Fibroblast of skin of left quadriceps (primary cell): Measurements from ENCODE around the gene IQCH.

Experiments
- DNase-seq, 2 experiments: peaks; one replicate each; pipeline ENCODE4 v3.0.0-alpha.2; 2013; ENCODE audit warnings: low read depth in 2 of 2

The IQCH gene

DNA sequence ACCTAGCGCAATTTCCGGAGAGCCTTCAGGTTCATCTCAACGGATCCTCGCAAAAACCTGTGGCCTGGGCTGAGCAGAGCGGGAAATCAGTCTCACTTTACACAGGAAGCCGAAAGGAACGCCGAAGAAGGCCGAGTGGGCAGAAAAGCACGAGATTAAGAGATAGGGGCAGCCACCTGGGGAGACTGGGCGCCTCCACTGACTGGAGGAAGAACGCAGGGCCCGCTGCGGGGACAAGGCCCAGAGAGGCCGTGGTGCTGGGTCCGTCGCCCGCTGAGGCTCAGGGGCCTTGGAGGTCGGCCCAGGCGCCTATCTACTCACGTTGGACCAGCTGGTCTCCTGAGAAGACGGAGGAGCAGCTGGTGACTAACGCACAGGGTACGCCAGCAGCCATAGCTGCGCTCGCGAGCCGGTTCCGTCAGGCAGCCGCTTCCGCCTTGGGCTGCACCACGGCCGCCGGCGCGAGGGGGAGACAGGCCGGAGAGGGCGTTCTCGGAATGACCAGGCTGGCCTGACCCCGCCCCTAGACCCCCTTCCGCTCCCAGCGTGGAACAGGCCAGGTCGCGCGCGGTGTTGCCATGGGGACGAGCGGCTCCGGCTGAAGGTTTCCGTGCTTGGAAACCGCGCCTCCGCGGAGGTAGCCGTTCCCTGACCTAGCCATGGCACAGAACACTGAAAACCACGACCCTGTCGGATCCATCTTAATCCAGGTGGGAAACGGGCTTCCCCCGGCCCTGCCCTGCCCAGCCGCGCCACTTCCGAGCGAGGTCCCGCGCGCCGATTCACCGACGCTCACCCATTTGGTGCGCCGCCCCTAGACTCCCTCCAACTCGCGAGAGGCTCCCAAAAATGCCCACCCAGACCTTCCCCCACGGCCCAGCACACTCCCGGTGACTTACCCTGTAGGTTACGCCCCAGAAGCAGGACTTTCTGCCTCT, at the start of gene IQCH, which contains the start of gene AAGAB:
Gene IQCH, plus strand, starts transcription at position 549 of the 938 bp plus-strand sequence. Its CDS starts 111 bp downstream, at position 660.
Gene AAGAB, minus strand, starts transcription at position 424 of the 938 bp plus-strand sequence. Its CDS starts 30 bp downstream, at position 394.
- peak; percentile 94 for DNase-seq

- DNase-seq, result no peak
These were observed 46.9 kb upstream of the IQCH start for GRCh38 chr15:67207555-67208207.

GRCh38 chr15:67208396-67208795, 46.2 kb upstream of the IQCH start:
- no peak for DNase-seq

GRCh38 chr15:67210555-67211168, 43.9 kb upstream of the IQCH start:
- DNase-seq, result no peak

- DNase-seq, result no peak
These were observed 41.8 kb upstream of the IQCH start for GRCh38 chr15:67212684-67213367.

GRCh38 chr15:67215102-67215501, 39.5 kb upstream of the IQCH start:
- no peak for DNase-seq

GRCh38 chr15:67216859-67217258, 37.7 kb upstream of the IQCH start:
- no peak for DNase-seq

DNA sequence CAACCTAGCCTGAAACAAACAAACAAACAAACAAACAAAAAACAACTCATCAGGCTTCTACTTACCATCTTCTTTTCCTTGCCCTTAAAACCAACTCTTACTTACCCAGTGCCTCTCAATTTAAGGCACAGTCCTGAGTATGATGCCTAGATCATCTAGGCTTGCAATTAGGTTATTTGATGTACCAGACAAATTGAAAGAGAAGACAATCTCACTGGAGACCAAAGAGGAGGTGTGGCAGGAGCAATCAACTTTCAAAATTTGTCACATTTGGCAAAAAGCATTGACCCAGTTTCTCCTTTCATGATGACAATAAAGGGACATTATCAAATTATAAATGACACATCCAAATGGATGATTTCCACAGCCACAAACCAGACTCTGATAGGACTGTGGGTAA, 36.2 kb upstream of the IQCH start:
- no peak for DNase-seq

GRCh38 chr15:67219288-67219687, 35.3 kb upstream of the IQCH start:
- no peak for DNase-seq

DNA sequence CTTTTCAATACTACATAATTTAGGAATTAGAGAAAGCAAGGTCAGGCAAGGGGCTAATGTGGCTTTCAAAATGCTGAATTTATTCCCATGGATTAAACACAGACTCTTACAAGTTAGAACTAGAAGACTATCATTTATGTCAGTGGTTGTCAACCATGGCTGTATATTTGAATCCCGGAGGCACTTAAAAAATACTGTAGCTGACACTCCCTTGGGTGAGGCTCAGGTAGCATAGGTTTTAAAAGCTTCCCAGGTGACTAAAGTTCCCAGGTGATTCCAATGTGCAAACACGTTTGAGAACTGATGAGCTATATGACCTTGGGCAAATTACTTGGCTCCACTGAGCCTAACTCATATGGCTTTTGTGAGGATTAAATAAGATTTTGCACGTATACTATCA, 29.7 kb upstream of the IQCH start:
- no peak for DNase-seq

DNA sequence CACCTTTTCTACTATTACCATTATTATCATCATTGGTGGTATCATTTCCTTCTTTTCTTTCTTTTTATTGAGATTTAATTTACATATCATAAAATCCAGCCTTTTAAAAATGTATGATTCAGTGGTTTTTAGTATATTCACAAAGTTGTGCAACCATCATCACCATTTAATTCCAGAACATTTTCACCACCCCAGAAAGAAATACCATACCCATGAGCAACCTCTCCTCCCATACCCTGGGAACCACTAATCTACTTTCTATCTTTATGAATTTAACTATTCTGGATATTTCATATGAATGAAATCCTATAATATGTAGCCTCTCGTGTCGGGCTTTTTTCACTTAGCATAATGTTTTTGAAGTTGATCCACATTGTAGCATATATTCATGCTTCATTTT, 29.2 kb upstream of the IQCH start:
- DNase-seq, result peak; percentile 56 to 63

DNA sequence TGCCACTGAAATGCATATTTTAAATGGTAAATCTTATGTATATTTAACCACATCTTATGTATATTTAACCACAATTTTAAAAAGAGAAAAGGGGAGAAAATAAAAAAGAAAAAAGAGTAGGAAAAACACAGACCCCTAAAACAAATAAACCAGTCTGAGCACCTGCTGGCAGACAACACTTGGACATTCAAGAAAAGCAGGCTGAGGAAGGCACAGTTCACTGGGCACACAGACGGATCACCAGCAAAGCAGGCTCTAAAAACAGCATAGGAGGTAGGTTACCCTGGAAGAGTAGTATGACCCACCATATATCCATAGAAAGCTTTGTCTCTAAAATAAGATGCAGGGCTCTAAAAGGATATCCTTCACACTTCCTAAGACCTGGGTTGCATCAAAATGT, 27.2 kb upstream of the IQCH start:
- no peak for DNase-seq

GRCh38 chr15:67227846-67228245, 26.7 kb upstream of the IQCH start:
- DNase-seq, result no peak

DNA sequence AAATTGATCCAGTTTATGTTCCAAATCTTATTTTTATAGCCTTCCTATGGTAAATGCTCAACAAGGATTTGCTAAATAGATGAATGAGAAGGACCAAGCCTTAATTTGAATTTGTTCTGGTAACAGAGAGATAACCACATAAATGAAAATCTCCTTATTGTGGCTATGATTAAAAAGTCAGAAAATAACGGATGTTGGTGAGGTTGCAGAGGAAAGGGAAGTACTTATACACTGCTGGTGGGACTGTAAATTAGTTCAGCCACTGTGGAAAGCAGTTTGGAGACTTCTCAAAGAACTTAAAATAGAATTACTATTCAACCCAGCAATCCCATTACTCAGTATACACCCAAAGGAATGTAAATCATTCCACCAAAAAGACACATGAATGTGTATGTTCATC, 26.3 kb upstream of the IQCH start:
- DNase-seq, result no peak

DNA sequence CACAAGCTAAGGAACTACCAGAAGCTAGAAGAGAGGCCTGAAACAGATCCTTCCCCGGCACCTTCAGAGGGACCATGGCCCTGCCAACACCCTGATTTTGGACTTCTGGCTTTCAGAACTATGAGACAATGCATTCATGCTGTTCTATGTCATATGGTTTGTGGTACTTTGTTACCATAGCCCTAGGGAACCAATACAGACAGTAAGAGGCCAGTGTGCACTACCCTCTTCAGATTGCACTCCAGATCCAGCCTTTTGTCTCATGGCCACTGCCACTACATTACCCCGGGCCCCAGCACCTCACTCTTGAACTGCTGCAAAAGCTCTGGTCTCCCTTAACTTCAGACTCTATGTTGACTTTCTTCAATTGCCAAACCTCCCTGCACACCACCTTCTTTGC, 24.1 kb upstream of the IQCH start:
- no peak for DNase-seq

GRCh38 chr15:67232591-67232990, 22.0 kb upstream of the IQCH start:
- DNase-seq, result no peak

DNA sequence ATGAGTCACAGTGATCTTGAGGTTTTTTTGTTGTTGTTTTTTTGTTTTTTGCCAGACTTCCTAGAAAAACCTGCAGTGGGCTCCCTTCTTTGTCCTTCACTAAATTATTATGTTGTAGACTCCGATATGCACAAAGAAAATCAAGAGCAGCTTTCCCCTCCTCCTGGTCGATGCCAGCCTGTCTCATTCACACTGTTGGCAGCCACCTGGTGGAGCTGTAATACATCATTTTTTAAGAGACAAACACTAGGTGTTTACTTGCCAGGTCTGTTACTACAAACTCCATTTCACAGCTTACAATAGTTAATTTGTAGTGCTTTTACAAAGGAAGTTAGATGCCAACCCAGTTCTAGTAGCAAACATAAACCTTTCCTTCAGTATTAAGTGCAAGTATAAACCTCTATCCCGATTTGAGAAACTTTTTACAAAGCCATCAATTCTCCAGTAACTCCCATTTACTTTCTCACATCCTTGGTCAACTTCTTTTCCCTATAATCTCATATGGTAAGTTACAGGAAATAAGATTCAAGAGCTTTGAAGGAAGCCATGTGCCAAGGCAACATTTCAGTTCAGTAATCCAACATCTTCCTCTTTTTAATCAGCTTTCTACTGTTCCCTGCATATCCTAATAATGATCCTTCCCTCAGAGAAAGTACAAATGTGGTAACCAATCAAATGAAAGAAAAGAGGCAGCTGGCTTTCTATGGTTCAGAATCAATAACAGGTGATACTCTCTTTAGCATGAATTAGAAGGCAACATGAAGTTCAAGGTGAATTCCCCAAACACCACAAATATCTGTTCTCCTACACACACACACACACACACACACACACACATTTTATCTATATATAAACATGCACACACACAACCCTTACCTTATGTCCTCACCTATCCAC, 14.1 kb upstream of the IQCH start:
- no peak for DNase-seq

GRCh38 chr15:67241132-67241855, 13.3 kb upstream of the IQCH start:
- DNase-seq, result no peak

- DNase-seq, result no peak
These were observed 11.9 kb upstream of the IQCH start for GRCh38 chr15:67242708-67243111.

DNA sequence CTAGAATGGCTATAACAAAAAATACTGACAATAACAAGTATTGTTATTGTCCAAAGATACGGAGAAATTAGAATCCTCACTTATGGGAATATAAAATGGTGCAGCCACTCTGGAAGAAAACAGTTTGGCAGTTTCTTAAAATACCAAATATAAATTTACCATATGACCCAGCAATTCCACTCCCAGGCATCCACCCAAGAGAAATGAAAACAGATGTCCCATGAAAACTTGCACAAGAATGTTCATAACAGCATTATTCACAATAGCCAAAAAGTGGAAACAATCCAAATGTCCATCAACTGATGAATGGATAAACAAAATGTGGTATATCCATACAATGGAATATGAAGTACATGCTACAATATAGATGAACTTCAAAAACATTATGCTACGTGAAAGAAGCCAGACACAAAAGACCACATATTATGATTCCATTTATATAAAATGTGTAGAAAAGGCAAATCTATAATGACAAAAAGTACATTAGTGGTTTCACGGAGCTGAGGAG, 9.6 kb upstream of the IQCH start:
- DNase-seq, result peak; percentile 57 to 61
